GM12891 (cell line): Measurements from ENCODE around the gene C3orf33.

ENCODE experiments used
- DNase-seq: peaks from one replicate; pipeline ENCODE4 v3.0.0; 2011; ENCODE audit warnings: low spot score; ENCODE audit not compliant: insufficient read length
- FAIRE-seq: peaks from 2 replicates; lab custom pipeline; 2011; peaks lifted over from hg19 to GRCh38; lab: Jason Lieb, UNC
- PAX5 ChIP-seq: IDR thresholded peaks from 2 replicates; pipeline ENCODE4 v1.6.1; 2011; ENCODE audit warnings: low read length, moderate library complexity, mild to moderate bottlenecking; ENCODE audit not compliant: insufficient read depth, severe bottlenecking
- POLR2A ChIP-seq: IDR thresholded peaks from 2 replicates; pipeline ENCODE4 v1.6.1; 2011; ENCODE audit warnings: low read depth, low read length, control low read depth
- POLR2AphosphoS5 ChIP-seq: IDR thresholded peaks from 2 replicates; pipeline ENCODE4 v1.6.1; 2011; ENCODE audit warnings: low read depth, low read length, control low read depth
- POU2F2 ChIP-seq: IDR thresholded peaks from 2 replicates; pipeline ENCODE4 v1.6.1; 2011; ENCODE audit warnings: low read depth, mild to moderate bottlenecking, control low read depth, low read length, moderate library complexity
- SPI1 ChIP-seq: IDR thresholded peaks from 2 replicates; pipeline ENCODE4 v1.6.1; 2011; ENCODE audit warnings: low read depth, low read length, control low read depth
- TAF1 ChIP-seq: IDR thresholded peaks from 2 replicates; pipeline ENCODE4 v1.6.1; 2011; ENCODE audit warnings: low read depth, low read length, control low read depth

The C3orf33 gene

GRCh38 chr3:155742349-155742965 lies 63.6 kb downstream of the C3orf33 start:
- FAIRE-seq (no peak), DNase-seq (no peak)
- TF ChIP-seq POLR2AphosphoS5 = no peak
- no peak for TF ChIP-seq SPI1
- no peak for TF ChIP-seq PAX5
- TF ChIP-seq POLR2A = no peak
- TF ChIP-seq POU2F2 = no peak
- no peak for TF ChIP-seq TAF1

- TF ChIP-seq PAX5 = no peak
- no peak for TF ChIP-seq SPI1
- no peak for TF ChIP-seq POU2F2
- no peak for TF ChIP-seq POLR2A
- no peak for TF ChIP-seq TAF1
- no peak for TF ChIP-seq POLR2AphosphoS5
- FAIRE-seq (no peak), DNase-seq (no peak)
Observed at GRCh38 chr3:155741603-155742002, 64.5 kb downstream of the C3orf33 start.

- DNase-seq (no peak), FAIRE-seq (no peak)
- TF ChIP-seq POU2F2 = no peak
Observed at GRCh38 chr3:155741101-155741500, 65.0 kb downstream of the C3orf33 start.

- FAIRE-seq = no peak
- no peak for DNase-seq
- TF ChIP-seq POLR2A = no peak
- TF ChIP-seq SPI1 = no peak
- no peak for TF ChIP-seq PAX5
- no peak for TF ChIP-seq POU2F2
- TF ChIP-seq POLR2AphosphoS5 = no peak
- no peak for TF ChIP-seq TAF1
Observed at GRCh38 chr3:155739154-155739553, 66.9 kb downstream of the C3orf33 start.

- TF ChIP-seq POU2F2 (no peak), POLR2A (no peak), TAF1 (no peak), SPI1 (no peak), PAX5 (no peak)
- DNase-seq = no peak
- FAIRE-seq = no peak
Observed at GRCh38 chr3:155738580-155739076, 67.5 kb downstream of the C3orf33 start.

- TF ChIP-seq SPI1 (peak; percentile 79), POLR2AphosphoS5 (no peak)
- FAIRE-seq = peak; percentile 35
- no peak for DNase-seq
Observed at GRCh38 chr3:155737844-155738460, 68.1 kb downstream of the C3orf33 start.

- no peak for TF ChIP-seq POLR2AphosphoS5
- TF ChIP-seq SPI1 = no peak
- no peak for TF ChIP-seq POLR2A
- TF ChIP-seq PAX5 = no peak
- no peak for TF ChIP-seq POU2F2
- TF ChIP-seq TAF1 = no peak
- DNase-seq (no peak), FAIRE-seq (no peak)
Observed at GRCh38 chr3:155736381-155736780, 69.7 kb downstream of the C3orf33 start.

GRCh38 chr3:155730843-155731242 lies 75.2 kb downstream of the C3orf33 start:
- TF ChIP-seq POLR2A (no peak), POU2F2 (no peak), TAF1 (no peak), POLR2AphosphoS5 (no peak), PAX5 (no peak), SPI1 (no peak)
- DNase-seq = no peak
- FAIRE-seq = no peak

- FAIRE-seq (no peak), DNase-seq (no peak)
- TF ChIP-seq POU2F2 = no peak
- no peak for TF ChIP-seq POLR2AphosphoS5
- TF ChIP-seq POLR2A = no peak
- TF ChIP-seq PAX5 = no peak
- no peak for TF ChIP-seq SPI1
- TF ChIP-seq TAF1 = no peak
Observed at GRCh38 chr3:155727836-155728235, 78.2 kb downstream of the C3orf33 start.

- DNase-seq (no peak), FAIRE-seq (no peak)
- no peak for TF ChIP-seq PAX5
Observed at GRCh38 chr3:155714295-155714718, 91.8 kb downstream of the C3orf33 start.
